ENCODE results near the gene VWF.

DNA sequence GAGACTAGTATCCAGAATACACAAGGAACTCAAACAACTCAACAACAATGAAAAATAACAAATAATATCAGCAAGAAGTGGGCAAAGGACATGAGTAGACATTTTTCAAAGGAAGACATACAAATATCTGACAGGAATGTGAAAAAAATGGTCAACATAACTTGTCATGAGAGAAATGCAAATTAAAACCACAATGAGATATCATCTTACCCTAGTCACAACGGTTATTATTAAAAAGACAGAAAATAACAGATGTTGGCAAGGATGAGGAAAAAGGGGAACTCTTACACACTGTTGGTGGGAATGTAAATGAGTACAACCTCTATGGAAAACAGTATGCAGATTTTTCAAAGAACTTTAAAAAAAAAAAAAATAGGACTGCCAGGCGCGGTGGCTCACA, 20.4 kb downstream of the VWF start:
- TF ChIP-seq, protein P1, sequence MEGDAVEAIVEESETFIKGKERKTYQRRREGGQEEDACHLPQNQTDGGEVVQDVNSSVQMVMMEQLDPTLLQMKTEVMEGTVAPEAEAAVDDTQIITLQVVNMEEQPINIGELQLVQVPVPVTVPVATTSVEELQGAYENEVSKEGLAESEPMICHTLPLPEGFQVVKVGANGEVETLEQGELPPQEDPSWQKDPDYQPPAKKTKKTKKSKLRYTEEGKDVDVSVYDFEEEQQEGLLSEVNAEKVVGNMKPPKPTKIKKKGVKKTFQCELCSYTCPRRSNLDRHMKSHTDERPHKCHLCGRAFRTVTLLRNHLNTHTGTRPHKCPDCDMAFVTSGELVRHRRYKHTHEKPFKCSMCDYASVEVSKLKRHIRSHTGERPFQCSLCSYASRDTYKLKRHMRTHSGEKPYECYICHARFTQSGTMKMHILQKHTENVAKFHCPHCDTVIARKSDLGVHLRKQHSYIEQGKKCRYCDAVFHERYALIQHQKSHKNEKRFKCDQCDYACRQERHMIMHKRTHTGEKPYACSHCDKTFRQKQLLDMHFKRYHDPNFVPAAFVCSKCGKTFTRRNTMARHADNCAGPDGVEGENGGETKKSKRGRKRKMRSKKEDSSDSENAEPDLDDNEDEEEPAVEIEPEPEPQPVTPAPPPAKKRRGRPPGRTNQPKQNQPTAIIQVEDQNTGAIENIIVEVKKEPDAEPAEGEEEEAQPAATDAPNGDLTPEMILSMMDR (IDR thresholded peaks at IDR 0.05; ENCODE audit: extremely low read depth in 1 of 2, insufficient read depth in 1 of 2, low read depth in 1 of 2, low read length in 2 of 2): no peak
- TF ChIP-seq EZH2 (IDR thresholded peaks at IDR 0.05; ENCODE audit: borderline replicate concordance, low read depth, low read length, severe bottlenecking) (no peak), POLR2AphosphoS5 (IDR thresholded peaks at IDR 0.05; ENCODE audit: insufficient read depth, low read depth, low read length) (no peak), JUN (IDR thresholded peaks at IDR 0.05; ENCODE audit: borderline replicate concordance, insufficient read depth, insufficient read length, low read depth) (no peak), FOS (IDR thresholded peaks at IDR 0.05; ENCODE audit: borderline replicate concordance, insufficient read depth, low read length) (no peak), MYC (IDR thresholded peaks at IDR 0.05; ENCODE audit: low read depth, low read length) (no peak)

Data from endothelial cell of umbilical vein (primary cell).